CD4-positive, alpha-beta T cell treated with Interleukin-6 at 100 ng/mL for 8 hours (primary cell): ENCODE measurements around the gene LDLRAD4.
A peak's percentile ranks its signal among the peaks of the same experiment; 100 is the strongest.

Source experiments
- DNase-seq: peaks from one replicate; pipeline ENCODE4 v3.0.0-alpha.2; 2020; ENCODE audit warnings: mixed read lengths, low spot score

Gene LDLRAD4

GRCh38 chr18:13514558-13514957 is 296.0 kb downstream of the LDLRAD4 start:
- no peak for DNase-seq

- no peak for DNase-seq
These were observed 298.3 kb downstream of the LDLRAD4 start for GRCh38 chr18:13516855-13517254.

DNA sequence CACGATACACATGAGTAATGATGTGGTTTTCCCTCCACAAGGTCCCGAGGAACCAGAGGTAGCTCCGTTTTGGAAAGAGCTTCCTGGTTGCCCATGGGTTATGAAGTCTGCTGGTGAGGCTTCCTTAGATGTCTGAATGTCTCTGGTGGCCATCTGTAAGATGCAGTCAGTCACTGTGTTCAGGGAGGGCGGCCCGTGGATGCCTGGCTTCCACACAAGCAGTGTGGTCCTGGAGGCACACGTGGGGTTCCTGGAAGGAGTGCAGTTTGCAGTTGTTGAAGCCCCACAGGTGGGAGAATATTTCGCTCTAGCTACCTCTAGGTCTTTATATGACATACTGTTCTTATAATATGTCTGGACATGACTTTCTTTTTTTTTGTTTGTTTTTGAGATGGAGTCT is 298.8 kb downstream of the LDLRAD4 start:
- no peak for DNase-seq

GRCh38 chr18:13518382-13518781 is 299.8 kb downstream of the LDLRAD4 start:
- no peak for DNase-seq

DNA sequence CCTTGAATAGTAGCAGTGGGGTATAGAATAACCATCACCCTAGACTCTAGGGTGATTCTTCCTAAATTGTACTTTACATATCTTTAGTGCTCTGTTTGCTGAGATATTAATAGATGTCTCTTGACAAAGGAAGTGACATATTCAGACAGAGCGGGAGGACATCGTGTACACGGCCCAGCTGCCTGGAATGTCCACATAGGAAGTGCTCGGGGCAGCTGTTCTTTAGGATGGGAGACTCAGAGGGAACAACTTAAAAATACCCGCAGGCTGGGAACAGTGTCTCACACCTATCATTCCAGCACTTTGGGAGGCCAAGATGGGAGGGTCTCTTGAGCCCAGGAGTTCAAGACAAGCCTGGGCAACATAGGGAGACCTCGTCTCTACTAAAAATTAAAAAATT is 301.7 kb downstream of the LDLRAD4 start:
- DNase-seq, result no peak

DNA sequence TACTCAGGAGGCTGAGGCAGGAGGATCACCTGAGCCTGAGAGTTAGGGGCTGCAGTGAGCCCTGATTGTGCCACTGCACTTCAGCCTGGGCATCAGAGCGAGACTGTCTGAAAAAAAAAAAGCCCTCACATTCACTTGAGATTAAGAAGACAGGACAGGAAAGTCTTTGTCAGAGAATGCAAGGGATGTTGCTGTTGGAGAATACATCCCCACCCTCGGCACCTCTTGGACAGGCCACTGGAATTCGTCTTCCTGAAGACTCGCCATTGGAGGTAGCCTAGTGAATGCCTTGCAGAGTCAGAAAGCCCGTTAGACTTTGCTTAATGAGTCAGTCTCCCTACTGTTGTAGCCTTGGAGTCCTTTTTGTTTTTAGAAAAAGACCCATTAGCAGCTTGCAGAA is 302.2 kb downstream of the LDLRAD4 start:
- no peak for DNase-seq

DNA sequence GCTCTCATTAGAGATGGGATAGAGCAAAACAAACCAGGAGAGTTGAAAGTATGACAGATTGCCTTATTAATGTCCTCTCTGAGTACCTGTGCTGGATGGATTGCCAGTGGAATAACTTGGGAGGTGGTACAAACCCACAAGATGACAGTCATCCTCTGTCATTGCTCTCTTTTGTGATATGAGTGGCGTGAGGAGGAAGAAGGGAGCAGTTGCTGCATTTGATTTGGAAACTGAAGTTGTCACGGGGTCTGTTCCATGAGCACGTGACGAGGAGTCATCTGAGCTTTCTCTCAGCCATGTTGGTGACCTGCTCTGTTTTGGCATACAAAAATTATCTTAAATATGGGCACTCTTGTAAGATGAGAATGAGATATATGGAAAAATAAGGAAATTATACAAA is 302.9 kb downstream of the LDLRAD4 start:
- no peak for DNase-seq

- DNase-seq, result no peak
These were observed 303.7 kb downstream of the LDLRAD4 start for GRCh38 chr18:13522256-13522655.

DNA sequence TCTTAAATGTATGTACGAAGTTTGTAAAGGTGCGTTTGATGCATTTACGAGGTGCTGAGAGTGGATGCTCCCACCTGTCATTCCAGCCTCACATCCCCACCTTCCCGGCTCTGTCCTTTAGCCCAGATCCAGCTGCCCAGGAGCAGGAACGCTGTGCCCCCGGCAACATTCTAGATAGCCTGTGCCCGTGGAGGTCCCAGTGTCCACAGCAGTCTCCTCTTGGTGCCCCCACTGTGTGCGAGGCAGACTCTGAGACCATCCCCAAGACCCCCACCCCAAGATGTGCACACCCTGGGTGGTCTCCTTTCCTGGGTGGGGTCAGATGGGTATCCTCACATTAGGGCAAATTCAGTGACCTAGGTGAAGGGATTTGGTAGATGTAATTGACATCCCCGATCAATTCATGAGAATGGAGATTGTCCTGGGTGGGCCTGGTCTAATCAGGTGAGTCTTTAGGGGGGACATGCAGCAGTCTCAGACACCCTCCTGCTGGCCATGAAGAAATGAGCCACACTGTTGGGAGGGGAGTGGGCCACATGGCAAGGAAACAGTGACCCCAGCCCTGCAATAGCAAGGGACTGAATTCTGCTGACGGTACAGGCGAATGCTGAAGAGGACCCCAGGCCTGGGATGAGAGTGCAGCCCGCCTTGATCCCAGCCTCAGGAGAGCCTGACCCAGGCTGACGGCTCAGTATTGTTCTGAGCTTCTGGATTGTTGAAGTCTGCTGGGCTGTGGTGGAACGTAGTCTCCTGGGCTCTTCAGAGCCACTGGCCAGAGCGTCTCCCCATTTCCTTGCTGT is 304.5 kb downstream of the LDLRAD4 start:
- DNase-seq, result no peak

GRCh38 chr18:13524054-13524453 is 305.5 kb downstream of the LDLRAD4 start:
- no peak for DNase-seq

GRCh38 chr18:13524811-13525210 is 306.3 kb downstream of the LDLRAD4 start:
- no peak for DNase-seq

DNA sequence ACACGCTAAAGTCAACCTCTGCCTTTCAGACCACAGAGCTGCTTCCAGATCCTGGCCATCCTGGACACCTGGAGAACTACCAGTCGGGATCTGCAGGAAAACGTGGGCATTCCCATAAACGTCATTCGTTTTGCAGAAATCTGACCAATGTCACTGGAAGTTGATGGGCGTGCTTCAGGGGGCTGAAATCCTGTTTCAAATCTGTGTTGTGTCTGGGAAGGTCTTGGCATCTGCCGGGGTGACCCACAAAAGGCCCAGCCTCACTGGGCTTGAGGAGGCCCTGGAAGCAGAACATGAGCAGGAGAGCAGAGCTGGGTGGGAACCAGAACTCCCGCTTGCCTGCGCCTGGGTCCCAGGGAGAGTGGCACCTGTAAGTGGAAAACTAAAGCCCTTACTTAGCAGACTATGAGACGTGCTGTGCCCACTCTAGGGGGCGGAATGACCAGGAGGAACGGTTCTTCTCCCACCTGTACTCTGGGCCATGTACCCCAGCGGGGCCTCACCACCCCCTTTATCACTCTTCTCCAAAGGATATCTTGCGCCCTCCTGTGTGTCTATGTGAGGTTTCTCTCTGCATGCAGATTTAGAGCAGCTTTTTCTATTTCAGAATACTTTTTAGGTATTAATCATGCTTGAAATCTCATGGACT is 306.9 kb downstream of the LDLRAD4 start:
- no peak for DNase-seq

- no peak for DNase-seq
These were observed 308.0 kb downstream of the LDLRAD4 start for GRCh38 chr18:13526519-13526918.

DNA sequence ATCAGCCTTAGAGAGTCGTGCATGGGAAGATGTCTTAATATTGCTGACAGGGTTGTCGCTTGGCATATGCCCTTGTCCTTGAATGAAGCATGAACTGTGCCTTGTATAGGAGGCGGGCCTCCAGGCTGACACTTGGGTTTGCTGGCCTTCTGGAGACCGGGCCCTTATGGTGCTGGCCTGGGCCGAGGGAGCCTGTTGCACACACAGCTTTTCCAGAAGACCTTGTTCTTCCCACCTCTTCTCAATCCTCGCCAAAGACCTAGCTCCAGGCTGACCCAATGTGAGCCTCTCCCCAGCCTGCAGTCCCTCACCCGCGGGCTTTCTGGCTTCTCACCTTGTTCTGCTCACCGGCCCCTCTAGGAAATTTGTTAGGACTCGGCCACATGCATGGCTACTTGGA is 308.7 kb downstream of the LDLRAD4 start:
- no peak for DNase-seq

DNA sequence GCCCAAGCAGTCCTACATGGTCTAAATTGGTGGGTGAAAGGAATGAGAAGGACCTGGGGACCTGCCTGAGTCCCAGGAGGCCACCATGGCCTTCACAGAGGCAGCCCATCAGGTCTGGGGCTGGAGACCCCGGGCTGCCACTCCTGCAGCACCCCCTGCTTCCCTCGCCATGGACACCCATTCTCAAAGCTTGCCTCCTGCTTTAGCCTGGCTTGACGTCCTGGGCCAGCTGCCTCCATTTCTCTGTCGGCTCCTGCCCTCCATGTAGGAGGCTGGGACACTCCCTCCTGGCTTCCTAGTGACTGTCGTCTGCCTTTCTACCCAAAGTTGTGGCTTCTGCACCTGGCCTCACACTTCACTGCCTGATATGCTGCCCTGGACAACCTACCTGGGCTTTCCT is 309.2 kb downstream of the LDLRAD4 start:
- DNase-seq, result no peak

GRCh38 chr18:13528739-13529392 is 310.3 kb downstream of the LDLRAD4 start:
- DNase-seq, result no peak

- no peak for DNase-seq
These were observed 311.7 kb downstream of the LDLRAD4 start for GRCh38 chr18:13530033-13530878.

DNA sequence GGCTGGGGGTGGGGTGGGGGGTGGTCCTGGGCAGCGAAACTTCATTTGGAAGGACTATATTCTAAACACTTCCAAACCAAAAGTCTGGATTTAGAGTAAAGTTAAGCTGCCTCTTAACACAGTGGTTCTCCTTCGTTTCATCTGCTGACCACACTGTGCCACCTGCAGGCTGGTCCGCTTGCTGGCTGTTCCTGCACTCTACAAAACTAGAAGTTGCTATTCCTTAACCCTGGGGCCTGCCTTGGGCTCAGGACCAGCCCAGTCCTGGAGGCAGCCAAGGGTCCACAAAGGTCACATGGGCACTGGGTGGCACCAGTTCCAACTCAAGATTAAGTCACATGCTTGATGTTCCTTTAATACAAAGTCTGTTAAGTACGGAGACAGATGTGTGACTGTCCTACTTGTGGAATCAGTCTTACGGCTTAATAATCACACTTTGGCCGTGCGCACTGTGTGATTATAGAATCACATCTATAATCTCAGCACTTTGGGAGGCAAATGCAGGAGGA is 312.4 kb downstream of the LDLRAD4 start:
- DNase-seq, result peak; percentile 17

GRCh38 chr18:13531681-13532325 is 313.2 kb downstream of the LDLRAD4 start:
- no peak for DNase-seq

DNA sequence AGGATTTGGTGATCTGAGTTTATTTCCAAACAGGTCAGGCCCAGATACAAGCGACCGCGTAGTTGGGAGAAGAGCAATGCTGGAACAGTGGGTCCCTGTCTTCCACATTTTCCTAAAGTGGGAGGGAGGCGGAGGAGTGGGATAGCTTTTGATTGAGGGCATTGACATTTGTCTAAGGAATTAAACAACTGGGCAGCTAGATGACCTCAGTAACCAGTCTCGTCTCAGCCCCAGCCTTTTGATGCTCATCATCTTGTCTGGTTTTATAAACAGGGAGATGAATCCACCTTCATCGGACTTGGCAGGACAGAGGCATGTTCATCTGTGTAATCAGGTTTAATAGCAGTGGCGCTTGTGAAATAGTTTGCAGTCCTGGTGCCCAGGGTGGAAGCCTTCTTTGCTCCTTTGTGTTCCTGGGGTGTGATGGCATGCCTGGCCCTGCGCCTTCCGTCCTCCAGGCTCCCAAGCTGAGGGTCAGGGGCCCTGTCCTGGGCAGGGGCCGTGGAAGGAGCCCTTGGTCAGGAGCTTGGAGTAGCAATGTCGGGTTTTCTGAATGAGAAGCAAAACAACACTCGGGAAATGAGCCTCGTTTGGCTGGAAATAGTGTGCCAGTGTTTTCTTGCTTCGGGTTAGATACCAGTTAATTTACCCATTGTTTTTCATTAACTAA is 314.0 kb downstream of the LDLRAD4 start:
- no peak for DNase-seq

- no peak for DNase-seq
These were observed 316.1 kb downstream of the LDLRAD4 start for GRCh38 chr18:13534631-13535030.
